GM12878 (cell line): ENCODE measurements around the gene NIPAL4. TPM values are rescaled to one million over a fixed set of nuclear protein-coding genes. Genes with fewer than 3 reads are reported as not detected.

Experiments
- ATAC-seq: fragments of 200-7000 bp; cut with Tn5 transposase; 3 replicates; pipeline ENCODE4 v1.9.1; 2020; ENCODE audit warnings: mild to moderate bottlenecking, moderate library complexity
- BruUV-seq: library from RNA; stranded (reverse); fragments of 400-500 nt; replicated peaks from 2 replicates; lab custom pipeline; 2021; lab: Mats Ljungman, UMichigan
- CTCF ChIA-PET: fragments of 300-600 bp; sonication (Branson Sonifier 250); formaldehyde crosslinking; extraction: SDS; loops from one replicate; lab custom pipeline; 2021; ENCODE audit warnings: inconsistent platforms; lab: Yijun Ruan, JAX
- POLR2A ChIA-PET: fragments of 350-600 bp; formaldehyde crosslinking; extraction: SDS; loops from one replicate; lab custom pipeline; 2021; ENCODE audit warnings: inconsistent platforms; lab: Charles Lee
- RAD21 ChIA-PET: fragments of 300-600 bp; sonication (Branson Sonifier 250); formaldehyde crosslinking; loops from one replicate; lab custom pipeline; 2023; ENCODE audit warnings: antibody characterized with exemption; ENCODE audit not compliant: unreplicated experiment; lab: Charles Lee
- SMC1A ChIA-PET: fragments of 300-600 bp; sonication (Branson Sonifier 250); formaldehyde crosslinking; loops from one replicate; lab custom pipeline; 2023; ENCODE audit not compliant: unreplicated experiment, uncharacterized antibody; lab: Charles Lee
- DNase-seq: peaks from one replicate; pipeline ENCODE4 v3.0.0-alpha.2; 2011; ENCODE audit warnings: low read depth, low spot score
- FAIRE-seq: peaks from 3 replicates; lab custom pipeline; 2011; peaks lifted over from hg19 to GRCh38; lab: Jason Lieb, UNC
- H2AFZ ChIP-seq: 2 replicates; pipeline ENCODE4 v1.6.0; 2011; ENCODE audit warnings: low read depth, low read length, control low read depth; ENCODE audit not compliant: control insufficient read depth
- H3K27ac ChIP-seq: 2 replicates; pipeline ENCODE4 v1.5.1; 2011; ENCODE audit warnings: control low read depth; ENCODE audit not compliant: control insufficient read depth, insufficient read depth
- H3K27me3 ChIP-seq, 2 experiments: replicated peaks in 1 of 2; 2 replicates each; pipeline versions ENCODE4 v1.6.0 to v1.6.1; 2011; ENCODE audit warnings: low read length in 1 of 2; ENCODE audit not compliant: control insufficient read depth in 2 of 2, insufficient read depth in 2 of 2
- H3K36me3 ChIP-seq, 2 experiments: 2 replicates each; pipeline ENCODE4 v1.5.1; 2011; ENCODE audit warnings: low read length in 1 of 2; ENCODE audit not compliant: control insufficient read depth in 2 of 2, insufficient read depth in 2 of 2
- H3K4me1 ChIP-seq: 2 replicates; pipeline ENCODE4 v1.6.1; 2011; ENCODE audit warnings: mild to moderate bottlenecking, low read length, moderate library complexity, mixed read lengths; ENCODE audit not compliant: control insufficient read depth, insufficient read depth
- H3K4me2 ChIP-seq: 2 replicates; pipeline ENCODE4 v1.6.0; 2011; ENCODE audit warnings: control low read depth; ENCODE audit not compliant: control insufficient read depth, insufficient read depth
- H3K4me3 ChIP-seq: fragments of 200-600 bp; sonication (generic); 2 replicates; pipeline ENCODE4 v1.5.1; 2016
- H3K79me2 ChIP-seq: 2 replicates; pipeline ENCODE4 v1.6.0; 2011; ENCODE audit warnings: low read length; ENCODE audit not compliant: control insufficient read depth, insufficient read depth
- H3K9ac ChIP-seq: 2 replicates; pipeline ENCODE4 v1.8.0; 2011; ENCODE audit warnings: low read length, control low read depth, mixed read lengths; ENCODE audit not compliant: control insufficient read depth, insufficient read depth
- H3K9me3 ChIP-seq: replicated peaks from 3 replicates; pipeline ENCODE4 v1.5.1; 2011; ENCODE audit warnings: mild to moderate bottlenecking, low read length; ENCODE audit not compliant: control insufficient read depth, insufficient read depth
- H4K20me1 ChIP-seq: 2 replicates; pipeline ENCODE4 v1.6.0; 2011; ENCODE audit not compliant: control insufficient read depth, insufficient read depth
- GATAD2B ChIP-seq: fragments of 450-650 bp; conservative IDR thresholded peaks from 2 replicates; pipeline ENCODE4 v1.6.1; 2017; ENCODE audit warnings: low read depth, mild to moderate bottlenecking, moderate library complexity
- KAT2A ChIP-seq: conservative IDR thresholded peaks from 2 replicates; pipeline ENCODE4 v1.6.1; 2011; ENCODE audit warnings: low read depth, low read length; ENCODE audit not compliant: control insufficient read depth
- MYC ChIP-seq: IDR thresholded peaks from 2 replicates; pipeline ENCODE4 v1.6.1; 2011; ENCODE audit warnings: mild to moderate bottlenecking, low read length, moderate library complexity, inconsistent platforms; ENCODE audit not compliant: insufficient read depth, insufficient replicate concordance, insufficient read length, severe bottlenecking
- RCOR1 ChIP-seq: conservative IDR thresholded peaks from 2 replicates; pipeline ENCODE4 v1.6.1; 2012; ENCODE audit warnings: low read depth, low read length, improper control_type of control experiment
- RELA ChIP-seq: fragments of 450-650 bp; IDR thresholded peaks from 2 replicates; pipeline ENCODE4 v1.8.0; 2014; ENCODE audit warnings: borderline replicate concordance; ENCODE audit not compliant: partially characterized antibody
- SMAD1 ChIP-seq: fragments of 450-650 bp; IDR thresholded peaks from 2 replicates; pipeline ENCODE4 v1.6.1; 2018; ENCODE audit warnings: mild to moderate bottlenecking, low read depth; ENCODE audit not compliant: partially characterized antibody
- STAT3 ChIP-seq: IDR thresholded peaks from 2 replicates; pipeline ENCODE4 v1.6.1; 2011; ENCODE audit warnings: low read depth, low read length, improper control_type of control experiment
- WGBS: methylation state at CpG from one replicate; pipeline ENCODE4 v1.1.6; 2016; ENCODE audit warnings: low lambda C conversion rate; ENCODE audit not compliant: insufficient replicate concordance, insufficient coverage; ENCODE audit errors: missing lambda C conversion rate; 5-methylcytosine and 5-hydroxymethylcytosine counted together
- in situ Hi-C: fragments of 300-500 bp; cut with MboI; formaldehyde crosslinking; loops from 9 replicates; pipeline ENCODE4 v1.14.3; 2018; ENCODE audit warnings: mixed read lengths
- intact Hi-C: fragments of 100-400 bp; cut with micrococcal nuclease; formaldehyde crosslinking; loops from one replicate; pipeline ENCODE4 v1.14.2; 2022; ENCODE audit not compliant: unreplicated experiment
- polyA plus RNA-seq, 11 experiments: library from polyadenylated mRNA; depleted of rRNA in 4 of 11; unstranded in 6 of 11; stranded (reverse) in 5 of 11; fragments of >200 nt; fragmentation: Nextera tagmentation in 4 of 11; fragmentation: Illumina TruSeq in 1 of 11; extraction: Ambion mirVana in 4 of 11; extraction: Trizol in 1 of 11; gene quantifications; 1 replicate in 1 of 11; 2 replicates in 10 of 11; pipeline versions ENCODE4 v1.2.1 to v1.2.3, GENCODE V29; 2011 to 2016; ENCODE audit warnings: inconsistent platforms in 2 of 11, missing spikeins in 2 of 11, low read depth in 1 of 11
- total RNA-seq, 4 experiments: library from RNA; depleted of rRNA in 3 of 4; stranded (reverse); fragments of >200 nt in 3 of 4; fragmentation: Illumina TruSeq in 1 of 4; extraction: Trizol in 1 of 4; gene quantifications; 2 replicates each; pipeline versions ENCODE4 v1.2.1 to v1.2.3, GENCODE V29; 2013 to 2021
- TF ChIP-seq, protein P1 (sequence below): IDR thresholded peaks from 2 replicates; pipeline ENCODE4 v1.6.1; 2012; ENCODE audit warnings: mild to moderate bottlenecking, low read depth, low read length

NIPAL4 gene
- total and polyA plus RNA-seq, 10 of the 15 experiments (the other 5 are each of a cell fraction or from before 2014, with no cell fraction given), result 0.11 to 15.5 (median 5.9) TPM

DNA sequence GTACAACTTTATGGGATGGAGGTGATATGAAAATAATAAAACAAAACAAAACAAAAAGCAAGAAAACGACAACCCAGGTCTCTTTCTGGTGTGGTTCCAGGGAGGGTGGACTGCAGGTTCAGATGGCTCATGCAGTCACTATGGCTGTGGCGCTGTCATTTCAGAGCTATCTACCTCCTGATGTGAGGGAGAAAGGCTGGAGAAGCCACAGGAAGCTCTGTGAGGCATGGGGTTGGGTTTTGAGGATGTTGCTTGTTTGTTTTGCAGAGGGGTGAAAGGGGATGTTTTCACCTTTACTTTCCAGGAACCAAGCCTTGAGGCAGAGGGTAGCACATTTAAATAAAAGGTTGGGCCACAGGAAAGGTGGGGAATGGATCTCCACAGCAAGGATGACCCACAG is 18.7 kb downstream of the NIPAL4 start:
- no peaks in the 10 kb centered on the region for H3K9me3 ChIP-seq
- WGBS, result 60% methylated on average over 2 of the region's 2 CpGs
- ChIA-PET RAD21 (no interaction called here), POLR2A (interaction anchor here (0.9 kb wide), 1 partner anchor 40 kb away, joined by 3 read pairs; no protein-coding TSS in a partner anchor), SMC1A (interaction anchor here (1.2 to 1.5 kb wide), 3 partner anchors 11 to 240 kb away, joined by 3 to 5 read pairs (median 4); no protein-coding TSS in a partner anchor), CTCF (interaction anchor here (1.0 to 5.8 kb wide), 7 partner anchors 10 to 264 kb away, joined by 3 to 46 read pairs (median 5); partner anchors contain the start of gene LSM11)
- intact Hi-C loops (loop anchor here (5.0 kb wide), 2 partner anchors 151 to 239 kb away; no protein-coding TSS in a partner anchor), in situ Hi-C loops (no loop called here)
- peaks cover 6 to 13% of the 10 kb centered on the region in 2 experiments; a peak in 2 of 4 replicates for H3K36me3 ChIP-seq
- no peak for ATAC-seq
- H3K27me3 ChIP-seq, result no peaks in the 10 kb centered on the region
- DNase-seq, result no peak
- H3K79me2 ChIP-seq, result no peaks in the 10 kb centered on the region
- no peak overlapping the region for H3K9ac ChIP-seq
- H3K27ac ChIP-seq, result no peak overlapping the region
- H3K4me1 ChIP-seq, result no peaks in the 10 kb centered on the region
- no peak for FAIRE-seq
- H3K4me2 ChIP-seq, result no peak overlapping the region
- no TSS peak for BruUV-seq
- H4K20me1 ChIP-seq, result no peaks in the 10 kb centered on the region
- TF ChIP-seq GATAD2B (no peak), MYC (no peak), KAT2A (no peak), RELA (no peak), SMAD1 (no peak), STAT3 (no peak), RCOR1 (no peak)
- TF ChIP-seq, protein P1, sequence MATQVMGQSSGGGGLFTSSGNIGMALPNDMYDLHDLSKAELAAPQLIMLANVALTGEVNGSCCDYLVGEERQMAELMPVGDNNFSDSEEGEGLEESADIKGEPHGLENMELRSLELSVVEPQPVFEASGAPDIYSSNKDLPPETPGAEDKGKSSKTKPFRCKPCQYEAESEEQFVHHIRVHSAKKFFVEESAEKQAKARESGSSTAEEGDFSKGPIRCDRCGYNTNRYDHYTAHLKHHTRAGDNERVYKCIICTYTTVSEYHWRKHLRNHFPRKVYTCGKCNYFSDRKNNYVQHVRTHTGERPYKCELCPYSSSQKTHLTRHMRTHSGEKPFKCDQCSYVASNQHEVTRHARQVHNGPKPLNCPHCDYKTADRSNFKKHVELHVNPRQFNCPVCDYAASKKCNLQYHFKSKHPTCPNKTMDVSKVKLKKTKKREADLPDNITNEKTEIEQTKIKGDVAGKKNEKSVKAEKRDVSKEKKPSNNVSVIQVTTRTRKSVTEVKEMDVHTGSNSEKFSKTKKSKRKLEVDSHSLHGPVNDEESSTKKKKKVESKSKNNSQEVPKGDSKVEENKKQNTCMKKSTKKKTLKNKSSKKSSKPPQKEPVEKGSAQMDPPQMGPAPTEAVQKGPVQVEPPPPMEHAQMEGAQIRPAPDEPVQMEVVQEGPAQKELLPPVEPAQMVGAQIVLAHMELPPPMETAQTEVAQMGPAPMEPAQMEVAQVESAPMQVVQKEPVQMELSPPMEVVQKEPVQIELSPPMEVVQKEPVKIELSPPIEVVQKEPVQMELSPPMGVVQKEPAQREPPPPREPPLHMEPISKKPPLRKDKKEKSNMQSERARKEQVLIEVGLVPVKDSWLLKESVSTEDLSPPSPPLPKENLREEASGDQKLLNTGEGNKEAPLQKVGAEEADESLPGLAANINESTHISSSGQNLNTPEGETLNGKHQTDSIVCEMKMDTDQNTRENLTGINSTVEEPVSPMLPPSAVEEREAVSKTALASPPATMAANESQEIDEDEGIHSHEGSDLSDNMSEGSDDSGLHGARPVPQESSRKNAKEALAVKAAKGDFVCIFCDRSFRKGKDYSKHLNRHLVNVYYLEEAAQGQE, result no peak
- no peak overlapping the region for H2AFZ ChIP-seq
- no peak overlapping the region for H3K4me3 ChIP-seq
